ENCODE measurements around the gene PLD3.

- TF ChIP-seq YY1 (IDR thresholded peaks at IDR 0.05; ENCODE audit: insufficient read depth, insufficient read length) (no peak), ZNF274 (IDR thresholded peaks at IDR 0.05; ENCODE audit: low read depth, low read length) (no peak), SUZ12 (IDR thresholded peaks at IDR 0.05; ENCODE audit: extremely low read depth, insufficient read depth, insufficient read length) (no peak)
These were observed 38.8 kb upstream of the PLD3 start for GRCh38 chr19:40309666-40310065.

Measured in NT2/D1 (cell line).